Measurements from ENCODE around the gene ZNF774.
A peak's percentile ranks its signal among the peaks of the same experiment; 100 is the strongest.

ZNF774 gene

DNA sequence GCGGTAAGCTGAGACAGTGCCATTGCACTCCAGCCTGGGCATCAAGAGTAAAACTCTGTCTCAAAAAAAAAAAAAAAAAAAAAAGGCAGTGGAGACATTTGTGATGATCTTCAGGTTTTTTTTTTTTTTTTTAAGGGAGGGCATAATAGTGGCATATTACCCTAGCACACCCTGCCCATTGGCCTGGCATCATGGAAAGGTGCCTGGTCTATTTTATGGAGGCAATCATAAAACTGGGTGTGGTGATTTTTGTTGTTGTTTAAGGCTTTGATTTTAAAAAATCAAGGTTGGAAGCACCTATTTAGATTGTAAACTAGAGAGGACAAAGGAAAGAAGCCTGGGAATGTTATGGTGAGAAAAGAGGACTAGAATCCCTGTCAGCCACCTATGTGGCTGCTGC, 42.0 kb downstream of the ZNF774 start:
- Histone ChIP-seq H3K27ac (ENCODE audit: low read depth, low read length) (peak overlapping the region; percentile 57), H3K4me1 (ENCODE audit: insufficient read depth, low read length) (peaks cover 44% of the 10 kb centered on the region), H3K27me3 (ENCODE audit: insufficient read depth, low read length) (no peaks in the 10 kb centered on the region), H3K9ac (ENCODE audit: low read depth, low read length) (no peak overlapping the region), H3K36me3 (ENCODE audit: insufficient read depth, low read length) (peaks cover 15% of the 10 kb centered on the region), H3K4me3 (ENCODE audit: low read length) (no peak overlapping the region), H3K9me3 (ENCODE audit: insufficient read depth, low read depth, low read length) (no peaks in the 10 kb centered on the region)
- 100% methylated on average over 1 of the region's 1 CpG for WGBS

DNA sequence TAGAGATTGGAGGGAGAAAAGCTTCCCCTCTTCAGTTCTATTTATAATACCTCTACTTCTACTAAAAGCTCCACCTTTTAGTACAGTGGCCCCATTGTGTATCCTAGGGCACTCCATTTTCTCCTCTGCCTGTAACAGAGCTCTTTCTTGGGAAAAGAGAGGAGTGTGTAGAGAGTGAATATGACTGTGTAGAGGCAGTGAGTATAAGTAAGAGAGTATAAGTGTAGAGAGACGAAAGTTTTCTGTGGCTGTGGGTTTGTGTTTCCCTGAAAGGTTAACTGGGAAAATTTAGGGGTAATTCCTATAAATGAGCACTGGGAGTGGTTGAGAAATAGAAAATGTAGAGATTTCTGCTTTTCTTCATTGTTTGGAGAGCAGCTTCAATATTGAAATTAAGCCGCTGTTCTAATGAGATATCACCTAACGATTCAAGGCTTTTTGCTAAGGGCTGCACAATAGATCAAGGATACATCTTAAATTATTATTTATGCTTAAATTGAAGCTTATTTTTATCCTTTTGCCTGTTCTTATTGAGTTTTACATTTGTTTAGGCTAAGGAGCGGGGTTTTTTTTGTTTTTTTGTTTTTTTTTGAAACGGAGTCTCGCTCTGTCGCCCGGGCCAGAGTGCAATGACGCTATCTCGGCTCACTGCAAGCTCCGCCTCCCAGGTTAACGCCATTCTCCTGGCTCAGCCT, 42.8 kb downstream of the ZNF774 start:
- peak overlapping the region; percentile 57 for H3K27ac ChIP-seq (ENCODE audit: low read depth, low read length)
- no peak overlapping the region for H3K9ac ChIP-seq (ENCODE audit: low read depth, low read length)
- no peaks in the 10 kb centered on the region for H3K9me3 ChIP-seq (ENCODE audit: insufficient read depth, low read depth, low read length)
- H3K4me1 ChIP-seq (ENCODE audit: insufficient read depth, low read length): peaks cover 51% of the 10 kb centered on the region
- H3K4me3 ChIP-seq (ENCODE audit: low read length): no peak overlapping the region
- no peaks in the 10 kb centered on the region for H3K27me3 ChIP-seq (ENCODE audit: insufficient read depth, low read length)
- 93% methylated on average over 11 of the region's 12 CpGs for WGBS
- peaks cover 15% of the 10 kb centered on the region for H3K36me3 ChIP-seq (ENCODE audit: insufficient read depth, low read length)

DNA sequence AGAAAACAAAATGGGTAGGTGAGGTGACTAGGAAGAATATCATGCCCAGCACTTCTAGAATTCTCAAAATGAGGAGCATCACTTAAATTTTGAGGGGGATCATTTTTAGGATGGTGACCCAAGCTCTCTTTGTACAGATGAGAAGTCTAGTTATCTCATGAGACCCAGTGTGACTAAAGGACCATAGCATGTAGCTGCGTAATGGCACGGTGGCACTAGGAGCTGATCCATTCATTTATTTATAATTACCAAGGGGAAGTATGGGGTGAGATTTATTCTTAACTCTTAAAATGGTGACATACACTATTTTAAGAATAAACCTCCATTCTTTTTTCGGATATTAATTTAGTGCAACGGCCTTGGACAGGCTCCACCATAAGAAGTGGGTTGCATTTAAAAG, 44.2 kb downstream of the ZNF774 start:
- Histone ChIP-seq H3K9ac (ENCODE audit: low read depth, low read length) (no peak overlapping the region), H3K27ac (ENCODE audit: low read depth, low read length) (no peak overlapping the region), H3K4me1 (ENCODE audit: insufficient read depth, low read length) (peaks cover 54% of the 10 kb centered on the region), H3K27me3 (ENCODE audit: insufficient read depth, low read length) (no peaks in the 10 kb centered on the region), H3K36me3 (ENCODE audit: insufficient read depth, low read length) (peaks cover 3% of the 10 kb centered on the region), H3K9me3 (ENCODE audit: insufficient read depth, low read depth, low read length) (no peaks in the 10 kb centered on the region), H3K4me3 (ENCODE audit: low read length) (no peak overlapping the region)
- 89% methylated on average over 4 of the region's 4 CpGs for WGBS

DNA sequence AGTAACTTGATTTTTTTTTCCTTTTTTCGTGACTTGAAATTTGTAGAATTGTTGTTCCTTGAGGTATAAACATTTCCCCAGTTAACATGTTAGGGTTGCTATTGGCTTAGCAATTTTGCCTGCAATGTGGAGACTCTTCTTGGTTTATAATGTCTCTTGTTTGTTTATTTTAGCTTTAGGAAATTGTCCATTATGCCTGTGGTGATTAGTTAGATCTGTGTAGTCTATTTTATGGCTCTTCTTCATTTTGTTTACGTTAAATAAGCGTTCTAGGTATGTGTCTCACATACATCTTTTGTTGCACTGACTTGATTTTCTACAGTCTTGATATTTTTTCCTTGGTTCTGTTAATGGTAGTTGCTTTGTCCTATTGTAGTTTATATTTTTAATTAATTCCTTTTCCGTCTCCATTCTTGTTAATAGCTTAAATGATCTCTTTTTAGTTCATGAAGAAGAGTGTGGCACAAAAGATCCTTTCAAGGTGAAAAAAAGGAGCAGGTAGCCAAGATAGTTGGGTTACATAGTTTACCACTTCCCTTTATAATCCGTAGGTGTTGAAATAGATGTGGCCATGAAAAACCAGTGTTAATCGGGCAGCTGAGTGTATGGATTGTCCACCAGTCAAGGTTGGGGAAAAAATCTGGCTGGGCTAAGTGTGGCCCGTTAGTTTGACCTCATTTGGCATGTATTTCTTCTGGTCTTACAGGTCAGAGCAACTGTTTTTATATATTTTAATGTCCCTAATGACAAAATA, 48.1 kb downstream of the ZNF774 start:
- 76% methylated on average over 5 of the region's 7 CpGs for WGBS
- Histone ChIP-seq H3K9ac (ENCODE audit: low read depth, low read length) (peak overlapping the region; percentile 63), H3K27me3 (ENCODE audit: insufficient read depth, low read length) (no peaks in the 10 kb centered on the region), H3K4me1 (ENCODE audit: insufficient read depth, low read length) (peaks cover 51% of the 10 kb centered on the region), H3K9me3 (ENCODE audit: insufficient read depth, low read depth, low read length) (no peaks in the 10 kb centered on the region), H3K36me3 (ENCODE audit: insufficient read depth, low read length) (no peaks in the 10 kb centered on the region), H3K27ac (ENCODE audit: low read depth, low read length) (peak overlapping the region; percentile 84), H3K4me3 (ENCODE audit: low read length) (peak overlapping the region; percentile 23; the same call in 1 of the 2 replicates)

DNA sequence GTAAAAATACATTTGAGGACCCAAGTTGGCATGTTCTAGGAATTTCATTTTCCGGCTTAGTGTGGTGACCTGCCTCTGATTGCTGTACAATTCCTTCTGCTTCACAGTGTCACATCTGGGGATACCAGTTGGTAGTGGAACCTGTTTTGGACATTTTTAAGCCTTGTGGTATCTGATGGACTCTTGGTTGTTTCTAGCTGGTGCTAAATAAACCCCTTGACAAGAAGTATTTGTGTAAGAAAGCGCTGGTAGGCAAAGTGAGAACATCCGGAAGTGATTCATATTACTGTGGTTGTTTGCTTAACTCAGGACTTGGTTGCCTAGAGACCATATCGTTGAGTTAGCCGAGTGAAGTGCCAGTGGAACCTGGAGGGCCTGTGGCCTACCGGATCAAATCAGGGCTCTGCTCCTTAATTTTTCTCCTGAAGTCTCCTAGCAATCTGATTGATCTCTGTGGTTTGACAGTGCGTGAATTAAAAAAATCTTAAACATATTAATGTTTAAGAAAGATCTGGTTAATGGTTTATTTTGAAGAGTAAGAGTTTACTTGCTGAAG, 48.8 kb downstream of the ZNF774 start:
- no peaks in the 10 kb centered on the region for H3K27me3 ChIP-seq (ENCODE audit: insufficient read depth, low read length)
- H3K36me3 ChIP-seq (ENCODE audit: insufficient read depth, low read length): no peaks in the 10 kb centered on the region
- peak overlapping the region; percentile 84 for H3K27ac ChIP-seq (ENCODE audit: low read depth, low read length)
- peak overlapping the region; percentile 23 for H3K4me3 ChIP-seq (ENCODE audit: low read length)
- H3K9me3 ChIP-seq (ENCODE audit: insufficient read depth, low read depth, low read length): no peaks in the 10 kb centered on the region
- peaks cover 54% of the 10 kb centered on the region for H3K4me1 ChIP-seq (ENCODE audit: insufficient read depth, low read length)
- peak overlapping the region; percentile 63 for H3K9ac ChIP-seq (ENCODE audit: low read depth, low read length)
- WGBS: 18% methylated on average over 6 of the region's 7 CpGs

DNA sequence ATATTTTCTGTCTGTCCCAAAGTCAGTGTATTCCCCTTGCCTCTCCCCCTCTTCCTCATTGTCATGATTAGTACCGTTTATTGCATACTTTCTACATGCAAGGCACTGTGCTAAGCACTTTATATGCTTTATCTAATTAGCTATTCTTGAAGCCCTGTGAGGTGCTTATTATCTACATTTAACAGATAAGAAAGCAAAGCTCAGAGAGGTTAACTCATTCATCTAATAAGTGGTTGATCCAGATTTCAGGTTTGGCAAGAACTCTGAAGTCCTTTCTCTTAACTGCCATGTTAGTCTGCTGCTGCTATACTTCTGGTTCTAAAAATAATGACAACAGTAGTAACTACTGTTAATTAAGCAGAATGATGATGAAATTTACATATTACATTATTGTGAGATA, 49.4 kb downstream of the ZNF774 start:
- H3K9me3 ChIP-seq (ENCODE audit: insufficient read depth, low read depth, low read length): no peaks in the 10 kb centered on the region
- peak overlapping the region; percentile 63 for H3K9ac ChIP-seq (ENCODE audit: low read depth, low read length)
- 48% methylated on average over 1 of the region's 1 CpG for WGBS
- H3K27me3 ChIP-seq (ENCODE audit: insufficient read depth, low read length): no peaks in the 10 kb centered on the region
- H3K36me3 ChIP-seq (ENCODE audit: insufficient read depth, low read length): no peaks in the 10 kb centered on the region
- H3K4me1 ChIP-seq (ENCODE audit: insufficient read depth, low read length): peaks cover 56% of the 10 kb centered on the region
- no peak overlapping the region for H3K4me3 ChIP-seq (ENCODE audit: low read length)
- peak overlapping the region; percentile 84 for H3K27ac ChIP-seq (ENCODE audit: low read depth, low read length)

DNA sequence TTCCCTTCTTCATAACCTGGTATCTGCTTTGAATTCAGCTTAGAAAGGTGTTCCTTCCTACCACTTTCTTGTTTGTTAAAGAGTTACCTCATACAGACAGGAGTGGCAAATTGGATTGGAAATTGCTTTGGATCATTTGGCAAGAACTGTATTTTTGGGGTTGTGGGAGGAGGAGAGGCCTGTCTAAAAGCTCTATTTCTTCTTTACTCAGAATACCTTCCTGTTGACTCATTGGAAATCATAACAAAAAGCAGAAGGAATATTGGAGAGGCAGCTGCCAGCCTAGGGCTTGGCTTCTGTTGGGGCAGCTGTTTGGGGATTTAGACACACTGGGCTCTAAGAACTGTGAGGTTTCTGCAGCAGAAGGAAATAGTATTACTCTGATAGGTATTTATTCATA, 50.1 kb downstream of the ZNF774 start:
- Histone ChIP-seq H3K4me3 (ENCODE audit: low read length) (no peak overlapping the region), H3K27me3 (ENCODE audit: insufficient read depth, low read length) (no peaks in the 10 kb centered on the region), H3K4me1 (ENCODE audit: insufficient read depth, low read length) (peaks cover 64% of the 10 kb centered on the region), H3K9ac (ENCODE audit: low read depth, low read length) (no peak overlapping the region; the same call in 1 of the 2 replicates), H3K36me3 (ENCODE audit: insufficient read depth, low read length) (no peaks in the 10 kb centered on the region), H3K9me3 (ENCODE audit: insufficient read depth, low read depth, low read length) (no peaks in the 10 kb centered on the region), H3K27ac (ENCODE audit: low read depth, low read length) (peak overlapping the region; percentile 84)

DNA sequence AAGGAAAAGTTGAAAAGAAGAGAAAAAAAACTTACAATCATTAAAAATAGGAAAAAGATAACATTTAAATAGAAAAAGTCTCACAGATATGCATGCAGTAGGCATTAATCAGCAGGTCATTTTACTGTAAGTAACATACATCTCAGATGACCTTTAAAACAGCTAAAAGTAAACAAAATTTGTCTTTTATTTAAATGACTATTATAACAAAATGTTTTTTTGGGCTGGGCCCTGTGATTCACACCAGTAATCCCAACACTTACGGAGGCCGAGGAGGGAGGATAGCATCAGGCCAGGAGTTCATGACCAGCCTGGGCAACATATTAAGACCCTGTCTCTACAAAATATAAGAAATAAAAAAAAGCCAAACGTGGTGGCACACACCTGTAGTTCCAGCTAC, 50.7 kb downstream of the ZNF774 start:
- Histone ChIP-seq H3K27me3 (ENCODE audit: insufficient read depth, low read length) (no peaks in the 10 kb centered on the region), H3K4me3 (ENCODE audit: low read length) (no peak overlapping the region), H3K9ac (ENCODE audit: low read depth, low read length) (no peak overlapping the region), H3K9me3 (ENCODE audit: insufficient read depth, low read depth, low read length) (no peaks in the 10 kb centered on the region), H3K36me3 (ENCODE audit: insufficient read depth, low read length) (no peaks in the 10 kb centered on the region), H3K27ac (ENCODE audit: low read depth, low read length) (no peak overlapping the region), H3K4me1 (ENCODE audit: insufficient read depth, low read length) (peaks cover 69% of the 10 kb centered on the region)
- 94% methylated on average over 3 of the region's 3 CpGs for WGBS

DNA sequence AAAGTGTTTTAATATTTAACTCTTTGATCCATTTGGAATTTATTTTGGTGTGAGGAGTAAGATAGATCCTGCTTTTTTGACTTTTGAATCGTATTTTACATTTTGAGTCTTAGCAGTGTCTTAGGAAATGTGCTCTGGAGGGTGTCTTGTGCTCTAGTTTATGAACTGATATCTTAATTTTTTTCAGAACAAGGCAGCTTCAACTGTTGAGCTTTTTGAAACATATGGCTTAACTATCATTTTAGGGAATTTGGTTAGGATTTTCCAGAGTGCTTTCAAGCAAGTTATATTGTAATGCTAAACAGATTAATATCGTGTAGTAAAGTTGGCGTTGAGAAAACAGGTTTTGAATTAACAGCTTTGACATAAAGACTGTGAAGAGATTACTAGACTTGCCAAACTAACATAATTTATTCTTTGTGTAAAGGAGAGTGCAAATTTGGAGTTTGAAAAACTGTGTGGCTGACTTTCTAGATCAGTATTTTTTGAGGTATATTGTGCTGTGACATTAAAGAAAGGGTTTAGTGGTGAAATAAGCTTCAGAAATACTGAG, 53.0 kb downstream of the ZNF774 start:
- Histone ChIP-seq H3K27me3 (ENCODE audit: insufficient read depth, low read length) (no peaks in the 10 kb centered on the region), H3K9me3 (ENCODE audit: insufficient read depth, low read depth, low read length) (no peaks in the 10 kb centered on the region), H3K36me3 (ENCODE audit: insufficient read depth, low read length) (no peaks in the 10 kb centered on the region), H3K9ac (ENCODE audit: low read depth, low read length) (no peak overlapping the region), H3K4me3 (ENCODE audit: low read length) (no peak overlapping the region), H3K27ac (ENCODE audit: low read depth, low read length) (no peak overlapping the region; the same call in 1 of the 2 replicates), H3K4me1 (ENCODE audit: insufficient read depth, low read length) (peaks cover 64% of the 10 kb centered on the region)
- WGBS: 70% methylated on average over 3 of the region's 3 CpGs

DNA sequence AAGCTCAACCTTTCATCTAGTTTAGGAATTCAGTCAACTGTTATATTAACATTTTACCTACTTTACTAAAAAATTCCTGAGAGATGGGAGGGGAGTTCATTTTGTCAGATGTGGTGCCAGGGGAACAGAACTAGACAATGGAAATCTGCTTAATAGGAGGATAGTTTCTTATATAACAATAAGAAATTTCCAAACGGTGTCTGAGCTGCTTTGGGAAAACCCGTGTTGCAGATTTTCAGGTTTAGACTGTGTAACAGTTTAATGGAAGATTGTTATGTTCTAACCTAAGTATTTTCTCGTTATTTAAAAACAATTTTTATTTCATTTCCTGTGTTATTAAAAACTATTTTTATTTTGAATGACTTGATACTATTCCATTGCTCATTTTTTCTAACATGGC, 55.3 kb downstream of the ZNF774 start:
- Histone ChIP-seq H3K9me3 (ENCODE audit: insufficient read depth, low read depth, low read length) (no peaks in the 10 kb centered on the region), H3K27me3 (ENCODE audit: insufficient read depth, low read length) (no peaks in the 10 kb centered on the region), H3K9ac (ENCODE audit: low read depth, low read length) (no peak overlapping the region), H3K4me3 (ENCODE audit: low read length) (no peak overlapping the region), H3K27ac (ENCODE audit: low read depth, low read length) (peak overlapping the region; percentile 15; the same call in 1 of the 2 replicates), H3K4me1 (ENCODE audit: insufficient read depth, low read length) (peaks cover 57% of the 10 kb centered on the region), H3K36me3 (ENCODE audit: insufficient read depth, low read length) (no peaks in the 10 kb centered on the region)
- no CpG with 5 or more reads among the region's 3 CpGs for WGBS

DNA sequence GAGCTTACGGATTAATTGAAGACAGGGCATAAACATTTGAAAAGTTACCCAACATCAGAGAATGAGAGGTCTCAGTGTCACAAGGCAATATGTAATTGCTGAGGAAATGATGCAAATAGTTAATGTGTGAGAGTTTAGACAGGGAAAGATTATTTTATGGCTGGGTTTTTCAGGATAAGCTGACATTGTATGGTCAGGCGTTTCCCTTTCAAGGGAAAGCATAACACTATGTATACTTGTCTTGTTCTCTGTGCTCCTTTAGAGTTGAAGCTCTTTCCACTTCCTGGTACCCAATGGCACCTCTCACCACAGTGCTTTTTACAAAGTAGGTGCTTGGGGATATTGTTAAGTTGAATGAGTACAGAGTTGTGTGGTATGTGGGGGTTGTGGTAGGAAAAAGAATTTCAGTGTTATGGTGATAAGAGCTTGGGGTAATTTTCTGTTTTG, 55.8 kb downstream of the ZNF774 start:
- H3K36me3 ChIP-seq (ENCODE audit: insufficient read depth, low read length): no peaks in the 10 kb centered on the region
- H3K4me1 ChIP-seq (ENCODE audit: insufficient read depth, low read length): peaks cover 58% of the 10 kb centered on the region
- WGBS: 84% methylated on average over 2 of the region's 2 CpGs
- no peak overlapping the region for H3K4me3 ChIP-seq (ENCODE audit: low read length)
- no peaks in the 10 kb centered on the region for H3K9me3 ChIP-seq (ENCODE audit: insufficient read depth, low read depth, low read length)
- H3K27me3 ChIP-seq (ENCODE audit: insufficient read depth, low read length): no peaks in the 10 kb centered on the region
- H3K27ac ChIP-seq (ENCODE audit: low read depth, low read length): peak overlapping the region; percentile 15; the same call in 1 of the 2 replicates
- no peak overlapping the region for H3K9ac ChIP-seq (ENCODE audit: low read depth, low read length)

Data from HUES64 (cell line).